WTC11 (cell line): ENCODE results near the gene ZCCHC14. TPM values are rescaled to one million over a fixed set of nuclear protein-coding genes. Genes with fewer than 3 reads are reported as not detected.

ENCODE experiments used
- ATAC-seq: fragments of 200-7000 bp; cut with Tn5 transposase; 2 replicates; pipeline ENCODE4 v1.10.0; 2021; ENCODE audit warnings: mild to moderate bottlenecking, moderate library complexity
- CTCF ChIA-PET: fragments of 300-600 bp; sonication (Branson Sonifier 250); formaldehyde crosslinking; loops from one replicate; lab custom pipeline; 2021; ENCODE audit warnings: antibody characterized with exemption; lab: Charles Lee
- POLR2A ChIA-PET: fragments of 350-600 bp; sonication (Branson Sonifier 250); formaldehyde crosslinking; loops from one replicate; lab custom pipeline; 2021; ENCODE audit warnings: antibody characterized with exemption; lab: Charles Lee
- DNase-seq: peaks from one replicate; pipeline ENCODE4 v3.0.0; 2021; ENCODE audit warnings: low spot score
- H3K27ac Mint-ChIP-seq: 2 replicates; pipeline ENCODE4 v1.8.0; 2021; ENCODE audit warnings: mixed read lengths
- H3K27me3 Mint-ChIP-seq: 2 replicates; pipeline ENCODE4 v1.8.0; 2021; ENCODE audit warnings: low read depth, mild to moderate bottlenecking, moderate library complexity, mixed read lengths
- H3K36me3 Mint-ChIP-seq: 2 replicates; pipeline ENCODE4 v1.8.0; 2021; ENCODE audit warnings: mixed read lengths
- H3K4me1 Mint-ChIP-seq: 2 replicates; pipeline ENCODE4 v1.8.0; 2022; ENCODE audit warnings: mixed read lengths
- H3K4me3 Mint-ChIP-seq: 2 replicates; pipeline ENCODE4 v1.8.0; 2021; ENCODE audit warnings: mild to moderate bottlenecking, moderate library complexity, mixed read lengths
- H3K9me3 Mint-ChIP-seq: 2 replicates; pipeline ENCODE4 v1.8.0; 2021; ENCODE audit warnings: mixed read lengths
- AFF4 ChIP-seq: sonication (generic); formaldehyde crosslinking; IDR thresholded peaks from 2 replicates; pipeline ENCODE4 v1.8.1; 2023; ENCODE audit warnings: mild to moderate bottlenecking, missing genetic modification reagents, borderline replicate concordance
- ATF2 ChIP-seq: sonication (generic); formaldehyde crosslinking; IDR thresholded peaks from 2 replicates; pipeline ENCODE4 v1.8.1; 2022; ENCODE audit warnings: low read depth, missing genetic modification reagents, borderline replicate concordance
- HMGA2 ChIP-seq: fragments of 250-450 bp; sonication (Bioruptor Pico); IDR thresholded peaks from 2 replicates; pipeline ENCODE4 v1.4.0; 2021; ENCODE audit warnings: mild to moderate bottlenecking, moderate library complexity
- IRF2 ChIP-seq: sonication (generic); formaldehyde crosslinking; IDR thresholded peaks from 2 replicates; pipeline ENCODE4 v1.8.0; 2022; ENCODE audit warnings: low read depth, missing genetic modification reagents, borderline replicate concordance
- MXD4 ChIP-seq: fragments of 250-450 bp; sonication (Bioruptor Pico); IDR thresholded peaks from 2 replicates; pipeline ENCODE4 v1.8.0; 2021; ENCODE audit warnings: mild to moderate bottlenecking, moderate library complexity, borderline replicate concordance
- MYBL2 ChIP-seq: sonication (generic); formaldehyde crosslinking; IDR thresholded peaks from 2 replicates; pipeline ENCODE4 v1.8.1; 2023; ENCODE audit warnings: mild to moderate bottlenecking, moderate library complexity, missing genetic modification reagents
- SMAD4 ChIP-seq: sonication (generic); formaldehyde crosslinking; IDR thresholded peaks from 2 replicates; pipeline ENCODE4 v1.8.0; 2022; ENCODE audit warnings: mild to moderate bottlenecking, missing genetic modification reagents
- SOX15 ChIP-seq: fragments of 250-450 bp; sonication (Bioruptor Pico); IDR thresholded peaks from 2 replicates; pipeline ENCODE4 v1.9.0; 2021; ENCODE audit warnings: mild to moderate bottlenecking
- SP1 ChIP-seq: sonication (generic); formaldehyde crosslinking; conservative IDR thresholded peaks from 2 replicates; pipeline ENCODE4 v1.8.1; 2022; ENCODE audit warnings: missing genetic modification reagents
- TEAD4 ChIP-seq: sonication (generic); formaldehyde crosslinking; IDR thresholded peaks from 2 replicates; pipeline ENCODE4 v1.8.0; 2022; ENCODE audit warnings: mild to moderate bottlenecking, missing genetic modification reagents
- TP53 ChIP-seq: sonication (generic); formaldehyde crosslinking; IDR thresholded peaks from 2 replicates; pipeline ENCODE4 v1.8.1; 2023; ENCODE audit warnings: mild to moderate bottlenecking, missing genetic modification reagents
- ZBTB43 ChIP-seq: sonication (generic); formaldehyde crosslinking; IDR thresholded peaks from 2 replicates; pipeline ENCODE4 v1.8.1; 2023; ENCODE audit warnings: mild to moderate bottlenecking, missing genetic modification reagents
- ZNF423 ChIP-seq: fragments of 250-450 bp; sonication (Bioruptor Pico); IDR thresholded peaks from 2 replicates; pipeline ENCODE4 v2.1.2; 2022; ENCODE audit warnings: mild to moderate bottlenecking, moderate library complexity
- ZNF671 ChIP-seq: fragments of 250-450 bp; sonication (Bioruptor Pico); IDR thresholded peaks from 2 replicates; pipeline ENCODE4 v1.8.0; 2021; ENCODE audit warnings: mild to moderate bottlenecking
- total RNA-seq: library from RNA; stranded (reverse); gene quantifications from 3 replicates; pipeline ENCODE4 v1.2.3, GENCODE V29; 2021
- TF ChIP-seq, protein P1 (sequence below): fragments of 250-450 bp; sonication (Bioruptor Pico); IDR thresholded peaks from 2 replicates; pipeline ENCODE4 v1.9.0; 2021; ENCODE audit warnings: mild to moderate bottlenecking, borderline replicate concordance
- TF ChIP-seq, protein P2 (sequence below): sonication (generic); formaldehyde crosslinking; IDR thresholded peaks from 2 replicates; pipeline ENCODE4 v1.8.1; 2023; ENCODE audit warnings: mild to moderate bottlenecking, missing genetic modification reagents, moderate library complexity

Gene ZCCHC14
- total RNA-seq, 1 experiment from 2014 or later: 33.8 TPM

DNA sequence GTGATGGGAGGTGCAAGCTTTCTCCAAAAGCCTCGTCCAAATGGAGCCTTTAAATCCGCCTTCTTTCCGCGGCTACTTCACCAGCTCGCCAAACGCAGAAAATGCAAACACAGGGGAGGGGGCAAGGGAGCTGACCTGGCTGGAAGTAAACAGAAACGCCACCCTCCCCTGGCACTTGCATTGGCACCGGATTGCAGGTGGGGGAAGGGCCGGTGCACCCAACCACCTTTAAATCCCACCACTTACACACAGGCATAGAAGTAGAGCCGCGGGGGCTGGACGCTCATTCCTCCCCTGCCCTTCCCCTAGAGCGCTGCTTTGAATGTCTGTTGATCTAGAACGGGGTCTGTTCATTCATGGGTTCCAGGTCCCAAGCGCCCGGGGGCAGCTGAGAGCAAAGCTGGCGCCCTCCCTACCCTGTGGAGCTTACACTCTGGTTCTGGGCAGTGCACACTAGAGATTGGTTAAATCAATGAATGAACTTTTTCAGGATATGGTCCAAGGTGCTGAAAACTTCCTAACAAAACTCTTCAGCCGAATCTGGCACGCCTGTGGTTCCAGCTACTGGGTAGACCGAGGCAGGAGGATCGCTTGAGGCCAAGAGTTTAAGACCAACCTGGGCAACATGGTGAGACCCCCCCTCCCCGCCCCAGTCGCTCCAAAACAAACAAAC lies 920 bp upstream of the ZCCHC14 start (continued):
- TF ChIP-seq, protein P1, sequence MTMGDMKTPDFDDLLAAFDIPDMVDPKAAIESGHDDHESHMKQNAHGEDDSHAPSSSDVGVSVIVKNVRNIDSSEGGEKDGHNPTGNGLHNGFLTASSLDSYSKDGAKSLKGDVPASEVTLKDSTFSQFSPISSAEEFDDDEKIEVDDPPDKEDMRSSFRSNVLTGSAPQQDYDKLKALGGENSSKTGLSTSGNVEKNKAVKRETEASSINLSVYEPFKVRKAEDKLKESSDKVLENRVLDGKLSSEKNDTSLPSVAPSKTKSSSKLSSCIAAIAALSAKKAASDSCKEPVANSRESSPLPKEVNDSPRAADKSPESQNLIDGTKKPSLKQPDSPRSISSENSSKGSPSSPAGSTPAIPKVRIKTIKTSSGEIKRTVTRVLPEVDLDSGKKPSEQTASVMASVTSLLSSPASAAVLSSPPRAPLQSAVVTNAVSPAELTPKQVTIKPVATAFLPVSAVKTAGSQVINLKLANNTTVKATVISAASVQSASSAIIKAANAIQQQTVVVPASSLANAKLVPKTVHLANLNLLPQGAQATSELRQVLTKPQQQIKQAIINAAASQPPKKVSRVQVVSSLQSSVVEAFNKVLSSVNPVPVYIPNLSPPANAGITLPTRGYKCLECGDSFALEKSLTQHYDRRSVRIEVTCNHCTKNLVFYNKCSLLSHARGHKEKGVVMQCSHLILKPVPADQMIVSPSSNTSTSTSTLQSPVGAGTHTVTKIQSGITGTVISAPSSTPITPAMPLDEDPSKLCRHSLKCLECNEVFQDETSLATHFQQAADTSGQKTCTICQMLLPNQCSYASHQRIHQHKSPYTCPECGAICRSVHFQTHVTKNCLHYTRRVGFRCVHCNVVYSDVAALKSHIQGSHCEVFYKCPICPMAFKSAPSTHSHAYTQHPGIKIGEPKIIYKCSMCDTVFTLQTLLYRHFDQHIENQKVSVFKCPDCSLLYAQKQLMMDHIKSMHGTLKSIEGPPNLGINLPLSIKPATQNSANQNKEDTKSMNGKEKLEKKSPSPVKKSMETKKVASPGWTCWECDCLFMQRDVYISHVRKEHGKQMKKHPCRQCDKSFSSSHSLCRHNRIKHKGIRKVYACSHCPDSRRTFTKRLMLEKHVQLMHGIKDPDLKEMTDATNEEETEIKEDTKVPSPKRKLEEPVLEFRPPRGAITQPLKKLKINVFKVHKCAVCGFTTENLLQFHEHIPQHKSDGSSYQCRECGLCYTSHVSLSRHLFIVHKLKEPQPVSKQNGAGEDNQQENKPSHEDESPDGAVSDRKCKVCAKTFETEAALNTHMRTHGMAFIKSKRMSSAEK (CRISPR knock-in tag): no peak
- TF ChIP-seq ZBTB43 (CRISPR knock-in tag) (no peak), TEAD4 (CRISPR knock-in tag) (no peak), AFF4 (CRISPR knock-in tag) (no peak), TP53 (CRISPR knock-in tag) (no peak), IRF2 (CRISPR knock-in tag) (no peak), SMAD4 (CRISPR knock-in tag) (no peak), ZNF671 (CRISPR knock-in tag) (no peak), ZNF423 (CRISPR knock-in tag) (no peak)

- DNase-seq: no peak
- no peak overlapping the region for H3K27ac Mint-ChIP-seq
- TF ChIP-seq HMGA2 (CRISPR knock-in tag): no peak
- TF ChIP-seq MYBL2 (CRISPR knock-in tag): no peak
- no peak for TF ChIP-seq SP1
- no peak for TF ChIP-seq SOX15 (CRISPR knock-in tag)
- no peak for TF ChIP-seq MXD4 (CRISPR knock-in tag)
- no peak for TF ChIP-seq ATF2 (CRISPR knock-in tag)
- TF ChIP-seq, protein P2, sequence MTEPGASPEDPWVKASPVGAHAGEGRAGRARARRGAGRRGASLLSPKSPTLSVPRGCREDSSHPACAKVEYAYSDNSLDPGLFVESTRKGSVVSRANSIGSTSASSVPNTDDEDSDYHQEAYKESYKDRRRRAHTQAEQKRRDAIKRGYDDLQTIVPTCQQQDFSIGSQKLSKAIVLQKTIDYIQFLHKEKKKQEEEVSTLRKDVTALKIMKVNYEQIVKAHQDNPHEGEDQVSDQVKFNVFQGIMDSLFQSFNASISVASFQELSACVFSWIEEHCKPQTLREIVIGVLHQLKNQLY (CRISPR knock-in tag): no peak
- H3K27me3 Mint-ChIP-seq: no peaks in the 10 kb centered on the region
- no peaks in the 10 kb centered on the region for H3K9me3 Mint-ChIP-seq
- no peak for ATAC-seq
- POLR2A ChIA-PET: no interaction called here
- no peak overlapping the region for H3K4me3 Mint-ChIP-seq
- H3K4me1 Mint-ChIP-seq: peaks cover 46% of the 10 kb centered on the region
- CTCF ChIA-PET: interaction anchor here (1.6 kb wide), 1 partner anchor 31 kb away, joined by 4 read pairs; no protein-coding TSS in a partner anchor
- H3K36me3 Mint-ChIP-seq: no peaks in the 10 kb centered on the region
Observed at GRCh38 chr16:87492291-87492630, 563 bp downstream of the ZCCHC14 start.
